ENCODE measurements around the gene PVALB.

The PVALB gene

GRCh38 chr22:36819112-36819511 is 2.3 kb upstream of the PVALB start:
- H3K27ac ChIP-seq, result no peak overlapping the region
- TF ChIP-seq CTCF (conservative IDR thresholded peaks at IDR 0.05) (no peak), ZFX (IDR thresholded peaks at IDR 0.05) (no peak)

GRCh38 chr22:36818010-36818642 is 1.3 kb upstream of the PVALB start:
- TF ChIP-seq ZFX (IDR thresholded peaks at IDR 0.05) (no peak), CTCF (conservative IDR thresholded peaks at IDR 0.05) (no peak)
- H3K27ac ChIP-seq, result no peak overlapping the region

- TF ChIP-seq CTCF (conservative IDR thresholded peaks at IDR 0.05) (no peak), ZFX (IDR thresholded peaks at IDR 0.05) (no peak)
- no peak overlapping the region for H3K27ac ChIP-seq
Observed at GRCh38 chr22:36817525-36817848, 652 bp upstream of the PVALB start.

- no peak overlapping the region for H3K27ac ChIP-seq
Observed at GRCh38 chr22:36816339-36816635, 548 bp downstream of the PVALB start.

GRCh38 chr22:36815558-36816338 is 1.1 kb downstream of the PVALB start:
- TF ChIP-seq CTCF (conservative IDR thresholded peaks at IDR 0.05), result no peak
- TF ChIP-seq ZFX (IDR thresholded peaks at IDR 0.05), result no peak
- H3K27ac ChIP-seq, result no peak overlapping the region

More at GRCh38 chr22:36816339-36816635, 548 bp downstream of the PVALB start:
- TF ChIP-seq ZFX (IDR thresholded peaks at IDR 0.05), result no peak
- TF ChIP-seq CTCF (conservative IDR thresholded peaks at IDR 0.05), result no peak

GRCh38 chr22:36814801-36815200 is 2.0 kb downstream of the PVALB start:
- no peak overlapping the region for H3K27ac ChIP-seq
- TF ChIP-seq ZFX (IDR thresholded peaks at IDR 0.05), result no peak
- no peak for TF ChIP-seq CTCF (conservative IDR thresholded peaks at IDR 0.05)

- no peak overlapping the region for H3K27ac ChIP-seq
- TF ChIP-seq ZFX (IDR thresholded peaks at IDR 0.05) (no peak), CTCF (conservative IDR thresholded peaks at IDR 0.05) (no peak)
Observed at GRCh38 chr22:36811094-36811800, 5.6 kb downstream of the PVALB start.

All from C4-2B (cell line).